ENCODE results near the gene GSE1.

Gene GSE1

DNA sequence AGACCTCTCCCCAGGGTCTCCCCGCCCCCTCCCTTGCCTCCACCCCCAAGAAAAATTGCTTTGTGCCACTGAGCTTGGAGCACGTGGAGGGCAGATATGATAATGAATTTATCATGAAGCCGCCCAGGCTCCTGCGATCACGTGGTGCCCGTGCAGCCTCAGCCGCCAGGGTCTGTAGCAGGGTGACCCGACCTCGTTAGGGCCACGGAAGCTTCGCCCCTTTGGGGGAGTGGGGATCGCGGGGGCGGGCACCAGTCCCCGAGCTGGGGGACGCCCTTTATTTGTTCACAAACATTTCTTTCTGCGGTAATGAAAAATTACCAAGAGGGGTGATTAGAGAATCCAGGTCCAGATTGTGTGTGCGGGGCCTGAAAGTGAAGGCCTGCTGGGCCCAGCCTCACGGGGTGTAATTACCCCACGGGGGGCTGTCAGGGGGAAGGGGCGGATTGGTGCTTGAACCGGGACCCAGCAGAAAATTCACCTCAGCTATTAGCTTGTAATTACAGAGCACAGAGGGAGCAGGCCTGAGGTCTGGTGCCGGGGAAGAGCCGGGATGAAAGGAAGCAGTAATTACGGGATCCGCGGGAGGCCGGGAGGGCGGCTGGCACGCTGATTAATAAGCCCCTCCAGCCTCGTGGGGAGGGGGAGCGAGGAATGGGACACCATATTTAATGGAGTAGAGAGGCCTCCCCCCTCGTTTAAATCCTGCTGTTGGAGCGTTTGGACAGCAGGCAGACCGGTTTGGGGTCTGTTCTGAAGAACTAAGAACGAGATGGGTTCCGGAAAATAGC is 13.3 kb downstream of the GSE1 start (continued):
- TF ChIP-seq, protein P1, sequence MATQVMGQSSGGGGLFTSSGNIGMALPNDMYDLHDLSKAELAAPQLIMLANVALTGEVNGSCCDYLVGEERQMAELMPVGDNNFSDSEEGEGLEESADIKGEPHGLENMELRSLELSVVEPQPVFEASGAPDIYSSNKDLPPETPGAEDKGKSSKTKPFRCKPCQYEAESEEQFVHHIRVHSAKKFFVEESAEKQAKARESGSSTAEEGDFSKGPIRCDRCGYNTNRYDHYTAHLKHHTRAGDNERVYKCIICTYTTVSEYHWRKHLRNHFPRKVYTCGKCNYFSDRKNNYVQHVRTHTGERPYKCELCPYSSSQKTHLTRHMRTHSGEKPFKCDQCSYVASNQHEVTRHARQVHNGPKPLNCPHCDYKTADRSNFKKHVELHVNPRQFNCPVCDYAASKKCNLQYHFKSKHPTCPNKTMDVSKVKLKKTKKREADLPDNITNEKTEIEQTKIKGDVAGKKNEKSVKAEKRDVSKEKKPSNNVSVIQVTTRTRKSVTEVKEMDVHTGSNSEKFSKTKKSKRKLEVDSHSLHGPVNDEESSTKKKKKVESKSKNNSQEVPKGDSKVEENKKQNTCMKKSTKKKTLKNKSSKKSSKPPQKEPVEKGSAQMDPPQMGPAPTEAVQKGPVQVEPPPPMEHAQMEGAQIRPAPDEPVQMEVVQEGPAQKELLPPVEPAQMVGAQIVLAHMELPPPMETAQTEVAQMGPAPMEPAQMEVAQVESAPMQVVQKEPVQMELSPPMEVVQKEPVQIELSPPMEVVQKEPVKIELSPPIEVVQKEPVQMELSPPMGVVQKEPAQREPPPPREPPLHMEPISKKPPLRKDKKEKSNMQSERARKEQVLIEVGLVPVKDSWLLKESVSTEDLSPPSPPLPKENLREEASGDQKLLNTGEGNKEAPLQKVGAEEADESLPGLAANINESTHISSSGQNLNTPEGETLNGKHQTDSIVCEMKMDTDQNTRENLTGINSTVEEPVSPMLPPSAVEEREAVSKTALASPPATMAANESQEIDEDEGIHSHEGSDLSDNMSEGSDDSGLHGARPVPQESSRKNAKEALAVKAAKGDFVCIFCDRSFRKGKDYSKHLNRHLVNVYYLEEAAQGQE (tag by site-specific recombination; IDR thresholded peaks at IDR 0.05), result no peak
- 0 out of 2 replicates have a peak, but pooled peaks have one; percentile 63 for TF ChIP-seq ZNF423 (tag by site-specific recombination; IDR thresholded peaks at IDR 0.05)
- no peak for TF ChIP-seq ZNF311 (tag by site-specific recombination; IDR thresholded peaks at IDR 0.05; ENCODE audit: borderline replicate concordance)
- no peak for TF ChIP-seq ZNF670 (tag by site-specific recombination; IDR thresholded peaks at IDR 0.05; ENCODE audit: low read depth)
- TF ChIP-seq ZNF23 (tag by site-specific recombination; IDR thresholded peaks at IDR 0.05; ENCODE audit: borderline replicate concordance), result no peak
- TF ChIP-seq ZNF157 (tag by site-specific recombination; IDR thresholded peaks at IDR 0.05), result no peak
- TF ChIP-seq ZSCAN16 (tag by site-specific recombination; IDR thresholded peaks at IDR 0.05), result no peak
- no peak for TF ChIP-seq ZBTB1 (tag by site-specific recombination; IDR thresholded peaks at IDR 0.05)
- no peak for TF ChIP-seq RBAK (tag by site-specific recombination; IDR thresholded peaks at IDR 0.05)
- no peak for TF ChIP-seq ZNF544 (tag by site-specific recombination; IDR thresholded peaks at IDR 0.05)
- TF ChIP-seq ZNF248 (tag by site-specific recombination; IDR thresholded peaks at IDR 0.05), result no peak
- TF ChIP-seq ZFHX2 (tag by site-specific recombination; conservative IDR thresholded peaks at IDR 0.05), result peak; percentile 53; the same call in 1 of the 2 replicates
- TF ChIP-seq ZNF140 (tag by site-specific recombination; IDR thresholded peaks at IDR 0.05), result no peak
- TF ChIP-seq ZNF514 (tag by site-specific recombination; IDR thresholded peaks at IDR 0.05), result no peak
- TF ChIP-seq, protein P2, sequence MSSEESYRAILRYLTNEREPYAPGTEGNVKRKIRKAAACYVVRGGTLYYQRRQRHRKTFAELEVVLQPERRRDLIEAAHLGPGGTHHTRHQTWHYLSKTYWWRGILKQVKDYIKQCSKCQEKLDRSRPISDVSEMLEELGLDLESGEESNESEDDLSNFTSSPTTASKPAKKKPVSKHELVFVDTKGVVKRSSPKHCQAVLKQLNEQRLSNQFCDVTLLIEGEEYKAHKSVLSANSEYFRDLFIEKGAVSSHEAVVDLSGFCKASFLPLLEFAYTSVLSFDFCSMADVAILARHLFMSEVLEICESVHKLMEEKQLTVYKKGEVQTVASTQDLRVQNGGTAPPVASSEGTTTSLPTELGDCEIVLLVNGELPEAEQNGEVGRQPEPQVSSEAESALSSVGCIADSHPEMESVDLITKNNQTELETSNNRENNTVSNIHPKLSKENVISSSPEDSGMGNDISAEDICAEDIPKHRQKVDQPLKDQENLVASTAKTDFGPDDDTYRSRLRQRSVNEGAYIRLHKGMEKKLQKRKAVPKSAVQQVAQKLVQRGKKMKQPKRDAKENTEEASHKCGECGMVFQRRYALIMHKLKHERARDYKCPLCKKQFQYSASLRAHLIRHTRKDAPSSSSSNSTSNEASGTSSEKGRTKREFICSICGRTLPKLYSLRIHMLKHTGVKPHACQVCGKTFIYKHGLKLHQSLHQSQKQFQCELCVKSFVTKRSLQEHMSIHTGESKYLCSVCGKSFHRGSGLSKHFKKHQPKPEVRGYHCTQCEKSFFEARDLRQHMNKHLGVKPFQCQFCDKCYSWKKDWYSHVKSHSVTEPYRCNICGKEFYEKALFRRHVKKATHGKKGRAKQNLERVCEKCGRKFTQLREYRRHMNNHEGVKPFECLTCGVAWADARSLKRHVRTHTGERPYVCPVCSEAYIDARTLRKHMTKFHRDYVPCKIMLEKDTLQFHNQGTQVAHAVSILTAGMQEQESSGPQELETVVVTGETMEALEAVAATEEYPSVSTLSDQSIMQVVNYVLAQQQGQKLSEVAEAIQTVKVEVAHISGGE (tag by site-specific recombination; conservative IDR thresholded peaks at IDR 0.05; ENCODE audit: low read depth), result peak; percentile 38
- TF ChIP-seq ZNF48 (tag by site-specific recombination; IDR thresholded peaks at IDR 0.05), result no peak
- peak; percentile 96 for TF ChIP-seq ZNF341 (tag by site-specific recombination; IDR thresholded peaks at IDR 0.05; ENCODE audit: low read depth)
- TF ChIP-seq ZNF660 (tag by site-specific recombination; IDR thresholded peaks at IDR 0.05), result peak; percentile 63; the same call in 1 of the 2 replicates
- TF ChIP-seq KLF8 (tag by site-specific recombination; IDR thresholded peaks at IDR 0.05), result no peak
- TF ChIP-seq ZNF274 (IDR thresholded peaks at IDR 0.05; ENCODE audit: low read length), result no peak
- TF ChIP-seq ZNF274 (tag by site-specific recombination; IDR thresholded peaks at IDR 0.05; ENCODE audit: borderline replicate concordance), result no peak
- TF ChIP-seq MYNN (tag by site-specific recombination; IDR thresholded peaks at IDR 0.05; ENCODE audit: borderline replicate concordance), result no peak
- peak; percentile 97 for TF ChIP-seq TCF7L2 (IDR thresholded peaks at IDR 0.05; ENCODE audit: borderline replicate concordance, low read depth, low read length)
- TF ChIP-seq, protein P3, sequence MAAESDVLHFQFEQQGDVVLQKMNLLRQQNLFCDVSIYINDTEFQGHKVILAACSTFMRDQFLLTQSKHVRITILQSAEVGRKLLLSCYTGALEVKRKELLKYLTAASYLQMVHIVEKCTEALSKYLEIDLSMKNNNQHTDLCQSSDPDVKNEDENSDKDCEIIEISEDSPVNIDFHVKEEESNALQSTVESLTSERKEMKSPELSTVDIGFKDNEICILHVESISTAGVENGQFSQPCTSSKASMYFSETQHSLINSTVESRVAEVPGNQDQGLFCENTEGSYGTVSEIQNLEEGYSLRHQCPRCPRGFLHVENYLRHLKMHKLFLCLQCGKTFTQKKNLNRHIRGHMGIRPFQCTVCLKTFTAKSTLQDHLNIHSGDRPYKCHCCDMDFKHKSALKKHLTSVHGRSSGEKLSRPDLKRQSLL (tag by site-specific recombination; IDR thresholded peaks at IDR 0.05), result no peak
- 0 out of 2 replicates have a peak, but pooled peaks have one; percentile 25 for TF ChIP-seq OSR2 (tag by site-specific recombination; IDR thresholded peaks at IDR 0.05)
- TF ChIP-seq ZNF621 (tag by site-specific recombination; IDR thresholded peaks at IDR 0.05), result no peak
- TF ChIP-seq EGR2 (tag by site-specific recombination; IDR thresholded peaks at IDR 0.05; ENCODE audit: low read depth), result no peak
- TF ChIP-seq ZIC2 (tag by site-specific recombination; IDR thresholded peaks at IDR 0.05), result peak; percentile 97
- no peak for TF ChIP-seq ZNF555 (tag by site-specific recombination; conservative IDR thresholded peaks at IDR 0.05)
- no peak for TF ChIP-seq BCL11B (tag by site-specific recombination; IDR thresholded peaks at IDR 0.05; ENCODE audit: low read depth)
- TF ChIP-seq, protein P4, sequence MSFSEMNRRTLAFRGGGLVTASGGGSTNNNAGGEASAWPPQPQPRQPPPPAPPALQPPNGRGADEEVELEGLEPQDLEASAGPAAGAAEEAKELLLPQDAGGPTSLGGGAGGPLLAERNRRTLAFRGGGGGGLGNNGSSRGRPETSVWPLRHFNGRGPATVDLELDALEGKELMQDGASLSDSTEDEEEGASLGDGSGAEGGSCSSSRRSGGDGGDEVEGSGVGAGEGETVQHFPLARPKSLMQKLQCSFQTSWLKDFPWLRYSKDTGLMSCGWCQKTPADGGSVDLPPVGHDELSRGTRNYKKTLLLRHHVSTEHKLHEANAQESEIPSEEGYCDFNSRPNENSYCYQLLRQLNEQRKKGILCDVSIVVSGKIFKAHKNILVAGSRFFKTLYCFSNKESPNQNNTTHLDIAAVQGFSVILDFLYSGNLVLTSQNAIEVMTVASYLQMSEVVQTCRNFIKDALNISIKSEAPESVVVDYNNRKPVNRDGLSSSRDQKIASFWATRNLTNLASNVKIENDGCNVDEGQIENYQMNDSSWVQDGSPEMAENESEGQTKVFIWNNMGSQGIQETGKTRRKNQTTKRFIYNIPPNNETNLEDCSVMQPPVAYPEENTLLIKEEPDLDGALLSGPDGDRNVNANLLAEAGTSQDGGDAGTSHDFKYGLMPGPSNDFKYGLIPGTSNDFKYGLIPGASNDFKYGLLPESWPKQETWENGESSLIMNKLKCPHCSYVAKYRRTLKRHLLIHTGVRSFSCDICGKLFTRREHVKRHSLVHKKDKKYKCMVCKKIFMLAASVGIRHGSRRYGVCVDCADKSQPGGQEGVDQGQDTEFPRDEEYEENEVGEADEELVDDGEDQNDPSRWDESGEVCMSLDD (tag by site-specific recombination; IDR thresholded peaks at IDR 0.05), result no peak
